SU-DHL-6 (cell line): Measurements from ENCODE around the gene SMIM23.

Experiments
- H2AFZ ChIP-seq: fragments of 200-600 bp; sonication (generic); 2 replicates; pipeline ENCODE4 v1.6.1; 2014; ENCODE audit warnings: low read depth, mild to moderate bottlenecking, moderate library complexity, mixed read lengths, antibody characterized with exemption, low read length; ENCODE audit not compliant: severe bottlenecking
- H3F3A ChIP-seq: fragments of 200-600 bp; shearing (Covaris generic); 2 replicates; pipeline ENCODE4 v1.6.0; 2016; ENCODE audit warnings: antibody characterized with exemption, mild to moderate bottlenecking; ENCODE audit not compliant: insufficient read depth
- H3K27ac ChIP-seq: fragments of 200-600 bp; sonication (generic); 2 replicates; pipeline ENCODE4 v1.5.1; 2016; ENCODE audit warnings: low read depth, mild to moderate bottlenecking, low read length, moderate library complexity, mixed read lengths
- H3K27me3 ChIP-seq: fragments of 200-600 bp; sonication (generic), shearing (Covaris generic); 2 replicates; pipeline ENCODE4 v1.6.0; 2014; ENCODE audit warnings: mild to moderate bottlenecking, low read length
- H3K36me3 ChIP-seq: fragments of 200-600 bp; sonication (generic); 2 replicates; pipeline ENCODE4 v1.6.1; 2014; ENCODE audit warnings: mild to moderate bottlenecking, low read length, mixed read lengths
- H3K4me2 ChIP-seq: fragments of 300-600, 200-600 bp; shearing (Covaris generic), sonication (generic); 2 replicates; pipeline ENCODE4 v1.6.0; 2014; ENCODE audit warnings: low read length, low read depth, mild to moderate bottlenecking; ENCODE audit not compliant: poor library complexity, severe bottlenecking
- H3K4me3 ChIP-seq: fragments of 200-600 bp; sonication (generic); 2 replicates; pipeline ENCODE4 v1.5.1; 2014; ENCODE audit warnings: antibody characterized with exemption, low read length, mild to moderate bottlenecking, mixed read lengths; ENCODE audit not compliant: insufficient read depth, poor library complexity, severe bottlenecking
- H3K79me2 ChIP-seq: fragments of 200-600 bp; sonication (generic); 2 replicates; pipeline ENCODE4 v1.6.1; 2014; ENCODE audit warnings: mild to moderate bottlenecking, low read length, moderate library complexity; ENCODE audit not compliant: insufficient read depth
- H3K9ac ChIP-seq: fragments of 200-600 bp; sonication (generic); 2 replicates; pipeline ENCODE4 v1.7.0; 2014; ENCODE audit warnings: mild to moderate bottlenecking, low read length
- H3K9me2 ChIP-seq: fragments of 200-600 bp; sonication (generic); replicated peaks from 2 replicates; pipeline ENCODE4 v1.6.1; 2014; ENCODE audit warnings: low read length; ENCODE audit not compliant: insufficient read depth
- H3K9me3 ChIP-seq: fragments of 200-600 bp; sonication (generic); 2 replicates; pipeline ENCODE4 v1.6.1; 2014; ENCODE audit warnings: low read length, mixed read lengths; ENCODE audit not compliant: insufficient read depth
- H4K20me1 ChIP-seq: fragments of 200-600 bp; sonication (generic); 2 replicates; pipeline ENCODE4 v1.6.1; 2014; ENCODE audit warnings: low read depth, mild to moderate bottlenecking, antibody characterized with exemption, low read length, moderate library complexity, mixed read lengths
- EZH2phosphoT487 ChIP-seq: fragments of 200-600 bp; sonication (generic), shearing (Covaris generic); conservative IDR thresholded peaks from 2 replicates; pipeline ENCODE4 v1.6.1; 2018; ENCODE audit warnings: mild to moderate bottlenecking, antibody characterized with exemption, low read length, moderate library complexity, mixed read lengths
- TF ChIP-seq, protein P1 (sequence below): fragments of 200-600 bp; sonication (generic); IDR thresholded peaks from one replicate; pipeline ENCODE4 v1.5.1; 2017; ENCODE audit warnings: antibody characterized with exemption, mild to moderate bottlenecking, low read length, moderate library complexity; ENCODE audit not compliant: insufficient read depth, poor library complexity, severe bottlenecking

Gene SMIM23

DNA sequence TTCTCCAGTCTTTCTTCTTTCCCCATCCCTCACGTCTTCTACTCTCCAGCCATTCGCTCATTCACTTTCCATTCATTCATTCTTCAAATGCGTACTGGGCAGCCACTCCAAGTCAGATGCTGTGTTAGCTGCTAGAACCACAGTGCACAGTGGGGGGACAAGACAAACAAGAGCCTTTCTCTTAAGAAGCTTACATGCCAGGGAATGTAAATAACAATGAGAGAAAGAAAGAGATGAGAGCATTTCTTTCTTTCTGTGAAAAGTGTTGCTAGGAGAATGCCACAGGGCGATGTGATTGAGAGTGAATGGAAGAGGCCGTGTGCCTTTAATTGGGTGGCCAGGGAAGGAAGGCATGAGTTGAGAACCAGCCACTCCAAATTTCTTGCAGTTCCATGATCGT, 46.3 kb upstream of the SMIM23 start:
- Histone ChIP-seq H3K79me2 (no peaks in the 10 kb centered on the region), H3K9ac (no peak overlapping the region), H3K4me2 (no peak overlapping the region), H2AFZ (no peak overlapping the region), H3K9me3 (no peaks in the 10 kb centered on the region), H3K4me3 (no peak overlapping the region), H3K27ac (no peak overlapping the region), H3K27me3 (no peaks in the 10 kb centered on the region), H3K36me3 (no peaks in the 10 kb centered on the region), H4K20me1 (no peaks in the 10 kb centered on the region), H3F3A (no peaks in the 10 kb centered on the region), H3K9me2 (no peaks in the 10 kb centered on the region; the same call in 1 of the 2 replicates)
- no peak for TF ChIP-seq EZH2phosphoT487
- TF ChIP-seq, protein P1, sequence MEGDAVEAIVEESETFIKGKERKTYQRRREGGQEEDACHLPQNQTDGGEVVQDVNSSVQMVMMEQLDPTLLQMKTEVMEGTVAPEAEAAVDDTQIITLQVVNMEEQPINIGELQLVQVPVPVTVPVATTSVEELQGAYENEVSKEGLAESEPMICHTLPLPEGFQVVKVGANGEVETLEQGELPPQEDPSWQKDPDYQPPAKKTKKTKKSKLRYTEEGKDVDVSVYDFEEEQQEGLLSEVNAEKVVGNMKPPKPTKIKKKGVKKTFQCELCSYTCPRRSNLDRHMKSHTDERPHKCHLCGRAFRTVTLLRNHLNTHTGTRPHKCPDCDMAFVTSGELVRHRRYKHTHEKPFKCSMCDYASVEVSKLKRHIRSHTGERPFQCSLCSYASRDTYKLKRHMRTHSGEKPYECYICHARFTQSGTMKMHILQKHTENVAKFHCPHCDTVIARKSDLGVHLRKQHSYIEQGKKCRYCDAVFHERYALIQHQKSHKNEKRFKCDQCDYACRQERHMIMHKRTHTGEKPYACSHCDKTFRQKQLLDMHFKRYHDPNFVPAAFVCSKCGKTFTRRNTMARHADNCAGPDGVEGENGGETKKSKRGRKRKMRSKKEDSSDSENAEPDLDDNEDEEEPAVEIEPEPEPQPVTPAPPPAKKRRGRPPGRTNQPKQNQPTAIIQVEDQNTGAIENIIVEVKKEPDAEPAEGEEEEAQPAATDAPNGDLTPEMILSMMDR = no peak

DNA sequence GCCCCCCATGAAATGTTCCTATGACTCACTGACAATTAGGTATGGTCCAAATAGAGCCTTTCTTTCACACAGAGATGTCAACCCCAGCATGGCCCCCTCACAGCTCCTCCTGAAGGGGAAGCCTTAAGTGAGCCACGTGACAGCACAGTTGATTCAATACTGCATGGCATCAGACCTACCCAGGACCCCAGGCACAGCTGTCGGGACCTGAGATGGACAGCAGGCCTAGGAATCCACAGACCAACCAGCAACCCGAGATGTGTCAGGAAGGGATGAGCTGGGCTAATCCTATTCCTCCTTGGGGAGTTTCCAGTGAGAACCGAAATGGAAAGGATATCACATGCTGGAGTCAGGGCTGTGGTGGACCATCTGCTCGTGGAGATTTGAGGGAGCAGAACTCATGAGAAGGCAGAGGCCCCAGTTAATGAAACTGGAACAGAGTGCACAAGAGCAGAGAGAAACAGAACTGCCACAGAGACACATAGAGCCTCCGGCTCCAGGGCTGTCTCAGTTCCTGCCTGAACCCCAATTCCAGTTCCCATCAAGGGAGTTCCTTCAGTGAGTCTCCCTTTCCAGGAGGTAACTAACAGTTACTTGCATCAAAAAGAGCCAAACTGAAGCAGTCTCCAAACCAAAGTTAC, 42.1 kb upstream of the SMIM23 start:
- Histone ChIP-seq H3K4me3 (no peak overlapping the region), H3K27me3 (no peaks in the 10 kb centered on the region; the same call in 1 of the 2 replicates), H3K36me3 (no peaks in the 10 kb centered on the region), H3K9me2 (no peaks in the 10 kb centered on the region; the same call in 1 of the 2 replicates), H3K79me2 (no peaks in the 10 kb centered on the region), H2AFZ (no peak overlapping the region), H4K20me1 (no peaks in the 10 kb centered on the region), H3F3A (no peaks in the 10 kb centered on the region), H3K9ac (no peak overlapping the region), H3K4me2 (no peak overlapping the region), H3K27ac (no peak overlapping the region), H3K9me3 (no peaks in the 10 kb centered on the region)
- TF ChIP-seq, protein P1 = no peak
- no peak for TF ChIP-seq EZH2phosphoT487

DNA sequence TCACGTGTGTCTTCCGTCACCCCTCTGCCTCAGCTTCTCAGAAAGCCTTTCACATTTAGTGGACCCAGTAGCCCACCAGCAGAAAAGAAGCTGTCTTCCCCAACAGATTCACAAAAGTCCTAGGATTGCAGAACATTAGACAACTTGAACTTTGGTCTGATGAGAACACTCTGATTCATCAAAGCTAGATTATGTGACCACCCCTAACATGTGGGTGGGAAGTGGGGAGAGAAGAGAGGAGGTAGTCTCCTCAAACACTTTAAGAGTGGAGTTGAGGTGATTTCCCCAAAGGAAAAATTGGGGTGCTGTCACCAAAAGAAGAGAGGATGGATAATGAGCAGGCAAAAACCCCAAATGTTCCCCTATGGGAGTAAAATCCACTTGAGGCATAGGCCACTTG, 41.4 kb upstream of the SMIM23 start:
- Histone ChIP-seq H3K36me3 (no peaks in the 10 kb centered on the region), H3K9me2 (no peaks in the 10 kb centered on the region; the same call in 1 of the 2 replicates), H2AFZ (no peak overlapping the region), H3K79me2 (no peaks in the 10 kb centered on the region), H4K20me1 (no peaks in the 10 kb centered on the region), H3K4me3 (no peak overlapping the region), H3K9ac (no peak overlapping the region), H3K27me3 (no peaks in the 10 kb centered on the region; the same call in 1 of the 2 replicates), H3K4me2 (no peak overlapping the region), H3F3A (no peaks in the 10 kb centered on the region), H3K27ac (no peak overlapping the region), H3K9me3 (no peaks in the 10 kb centered on the region)
- no peak for TF ChIP-seq EZH2phosphoT487
- TF ChIP-seq, protein P1 = no peak
